Endodermal cell (in vitro differentiated cells): ENCODE results near the gene ZNF555. TPM values are rescaled to one million over a fixed set of nuclear protein-coding genes. Genes with fewer than 3 reads are reported as not detected.

Experiments
- DNase-seq: peaks from one replicate; pipeline ENCODE4 v3.0.0-alpha.2; 2017
- H3K27ac ChIP-seq: 2 replicates; pipeline ENCODE4 v1.5.1; 2013; ENCODE audit warnings: mild to moderate bottlenecking, low read depth, low read length, moderate library complexity
- H3K27me3 ChIP-seq: 2 replicates; pipeline ENCODE4 v1.6.1; 2013; ENCODE audit warnings: mild to moderate bottlenecking, low read length, moderate library complexity; ENCODE audit not compliant: insufficient read depth, control insufficient read depth, poor library complexity, severe bottlenecking
- H3K36me3 ChIP-seq: 2 replicates; pipeline ENCODE4 v1.7.0; 2013; ENCODE audit warnings: mild to moderate bottlenecking, low read length, moderate library complexity; ENCODE audit not compliant: control insufficient read depth, insufficient read depth
- H3K4me1 ChIP-seq: one replicate; pipeline ENCODE4 v1.7.0; 2013; ENCODE audit warnings: low read length; ENCODE audit not compliant: control insufficient read depth, insufficient read depth
- H3K4me3 ChIP-seq: 2 replicates; pipeline ENCODE4 v1.5.1; 2013; ENCODE audit warnings: mild to moderate bottlenecking, low read length, moderate library complexity
- H3K9ac ChIP-seq: 2 replicates; pipeline ENCODE4 v1.6.1; 2013; ENCODE audit warnings: mild to moderate bottlenecking, low read length, moderate library complexity; ENCODE audit not compliant: poor library complexity, severe bottlenecking; ENCODE audit errors: extremely low read depth
- H3K9me3 ChIP-seq: 2 replicates; pipeline ENCODE4 v1.6.1; 2013; ENCODE audit warnings: mild to moderate bottlenecking, low read length, moderate library complexity; ENCODE audit not compliant: control insufficient read depth
- H3K27ac Mint-ChIP-seq: 2 replicates; pipeline ENCODE4 v1.8.0; 2020; ENCODE audit warnings: mixed read lengths
- H3K27me3 Mint-ChIP-seq: 2 replicates; pipeline ENCODE4 v1.8.0; 2021; ENCODE audit warnings: mild to moderate bottlenecking, mixed read lengths; ENCODE audit not compliant: insufficient read depth
- H3K36me3 Mint-ChIP-seq: 2 replicates; pipeline ENCODE4 v1.8.0; 2020; ENCODE audit warnings: low read depth, mixed read lengths
- H3K4me1 Mint-ChIP-seq: 2 replicates; pipeline ENCODE4 v1.8.0; 2020; ENCODE audit warnings: mixed read lengths
- H3K4me3 Mint-ChIP-seq: 2 replicates; pipeline ENCODE4 v1.8.0; 2020; ENCODE audit warnings: mild to moderate bottlenecking, moderate library complexity, mixed read lengths
- H3K9me3 Mint-ChIP-seq: 2 replicates; pipeline ENCODE4 v1.8.0; 2020; ENCODE audit warnings: mild to moderate bottlenecking, mixed read lengths
- CTCF ChIP-seq: fragments of 200-600 bp; sonication (generic); conservative IDR thresholded peaks from 2 replicates; pipeline ENCODE4 v1.5.0; 2021; ENCODE audit warnings: antibody characterized with exemption, mild to moderate bottlenecking
- WGBS, 2 experiments: methylation state at CpG; one replicate each; pipeline versions ENCODE4 v1.1.5 to v1.1.7; 2013; ENCODE audit warnings: missing lambda C conversion rate in 2 of 2, mixed read lengths in 1 of 2; ENCODE audit not compliant: insufficient coverage in 1 of 2, insufficient read length in 1 of 2; 5-methylcytosine and 5-hydroxymethylcytosine counted together
- total RNA-seq, 2 donors: library from RNA; stranded (reverse); fragmentation: NEBNext Ultra II Directional in 1 of 2; extraction: Animal tissue kit (Norgen Biotek cat#: 25700) in 1 of 2; gene quantifications; 2 replicates in 1 of 2; 3 replicates in 1 of 2; pipeline ENCODE4 v1.2.1, GENCODE V29; 2021

Gene ZNF555
- total RNA-seq, 2 donors from 2014 or later = 9.6 to 10.5 TPM

- H3K4me1 ChIP-seq = no peaks in the 10 kb centered on the region
- no peak for DNase-seq
- H3K4me3 ChIP-seq = no peak overlapping the region
- peaks cover 13% of the 10 kb centered on the region for H3K9me3 Mint-ChIP-seq
- peaks cover 22% of the 10 kb centered on the region for H3K36me3 Mint-ChIP-seq
- H3K27ac ChIP-seq = no peak overlapping the region
- TF ChIP-seq CTCF = no peak
- H3K36me3 ChIP-seq = no peaks in the 10 kb centered on the region
- H3K27me3 Mint-ChIP-seq = no peaks in the 10 kb centered on the region
- no peak overlapping the region for H3K4me3 Mint-ChIP-seq
- no peak overlapping the region for H3K9ac ChIP-seq
- H3K4me1 Mint-ChIP-seq = no peaks in the 10 kb centered on the region
- no peak overlapping the region for H3K27ac Mint-ChIP-seq
- 87 to 94% methylated on average over 4 to 10 of the region's 11 CpGs for WGBS, 2 experiments
- no peaks in the 10 kb centered on the region for H3K27me3 ChIP-seq
- H3K9me3 ChIP-seq = no peaks in the 10 kb centered on the region
Observed at GRCh38 chr19:2905918-2906519, 64.7 kb downstream of the ZNF555 start.

GRCh38 chr19:2906631-2907195 is 65.4 kb downstream of the ZNF555 start:
- Mint-ChIP-seq H3K9me3 (peaks cover 20% of the 10 kb centered on the region), H3K4me3 (no peak overlapping the region), H3K4me1 (no peaks in the 10 kb centered on the region), H3K36me3 (peaks cover 25% of the 10 kb centered on the region), H3K27ac (no peak overlapping the region), H3K27me3 (no peaks in the 10 kb centered on the region)
- Histone ChIP-seq H3K27ac (no peak overlapping the region), H3K4me1 (no peaks in the 10 kb centered on the region), H3K9me3 (peaks cover 6% of the 10 kb centered on the region), H3K4me3 (no peak overlapping the region), H3K27me3 (no peaks in the 10 kb centered on the region), H3K36me3 (no peaks in the 10 kb centered on the region), H3K9ac (no peak overlapping the region)
- WGBS, 2 experiments = 94 to 98% methylated on average over 16 to 20 of the region's 20 CpGs
- DNase-seq = no peak
- TF ChIP-seq CTCF = no peak

Other genes starting within 250 kb of the ZNF555 start
- 10 to 100 TPM; 12.3 to 12.4 TPM for gene GNG7, start 138.8 kb upstream of the ZNF555 start, total RNA-seq
- gene DIRAS1, start 120.1 kb upstream of the ZNF555 start, total RNA-seq = 1 to 10 TPM; 4.7 to 8.4 TPM
- gene SLC39A3, start 101.5 kb upstream of the ZNF555 start, total RNA-seq = 10 to 100 TPM; 25.3 to 28.6 TPM
- gene SGTA, start 58.2 kb upstream of the ZNF555 start, total RNA-seq = 10 to 100 TPM; 73.9 to 81.5 TPM
- gene THOP1, start 56.0 kb upstream of the ZNF555 start, total RNA-seq = 100 to 1,000 TPM; 130 to 170 TPM
- gene ZNF554, start 21.6 kb upstream of the ZNF555 start, total RNA-seq = 1 to 10 TPM; 8.4 to 9.2 TPM
- not detected for gene ZNF556, start 25.9 kb downstream of the ZNF555 start, total RNA-seq
- gene ZNF57, start 59.5 kb downstream of the ZNF555 start, total RNA-seq = 1 to 10 TPM; 4.3 to 5.0 TPM
- 1 to 10 TPM; 4.6 to 7.1 TPM for gene ZNF77, start 103.5 kb downstream of the ZNF555 start, total RNA-seq
- gene TLE6, start 136.1 kb downstream of the ZNF555 start, total RNA-seq = 10 to 100 TPM; 13.7 to 17.3 TPM
- gene TLE2, start 187.8 kb downstream of the ZNF555 start, total RNA-seq = 10 to 100 TPM; 75.0 to 80.3 TPM
- 100 to 1,000 TPM; 488 to 575 TPM for gene TLE5, start 221.0 kb downstream of the ZNF555 start, total RNA-seq